ENCODE data around the gene ODF2.

DNA sequence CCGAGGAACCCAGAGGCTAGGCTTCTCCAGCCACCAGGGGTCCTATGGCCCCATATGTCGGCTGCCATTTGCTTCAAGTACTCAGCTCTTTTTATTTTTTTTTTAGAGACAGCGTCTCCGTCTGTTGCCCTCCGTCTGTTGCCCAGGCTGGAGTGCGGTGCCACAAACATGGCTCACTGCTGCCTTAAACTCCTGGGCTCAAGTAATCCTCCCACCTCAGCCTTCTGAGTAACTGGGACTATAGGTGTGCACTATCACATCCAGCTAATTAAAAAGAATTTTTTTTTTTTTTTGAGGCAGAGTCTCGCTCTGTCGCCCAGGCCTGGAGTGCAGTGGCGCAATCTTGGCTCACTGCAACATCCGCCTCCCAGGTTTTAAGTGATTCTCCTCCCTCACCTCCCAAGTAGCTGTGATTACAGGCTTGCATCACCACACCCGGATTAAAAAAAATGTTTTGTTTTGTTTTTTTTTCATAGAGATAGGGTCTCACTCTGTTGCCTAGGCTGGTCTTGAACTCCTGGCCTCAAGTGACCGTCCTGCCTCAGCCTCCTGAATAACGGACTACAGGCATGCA lies 26.2 kb upstream of the ODF2 start:
- TF ChIP-seq, protein P1, sequence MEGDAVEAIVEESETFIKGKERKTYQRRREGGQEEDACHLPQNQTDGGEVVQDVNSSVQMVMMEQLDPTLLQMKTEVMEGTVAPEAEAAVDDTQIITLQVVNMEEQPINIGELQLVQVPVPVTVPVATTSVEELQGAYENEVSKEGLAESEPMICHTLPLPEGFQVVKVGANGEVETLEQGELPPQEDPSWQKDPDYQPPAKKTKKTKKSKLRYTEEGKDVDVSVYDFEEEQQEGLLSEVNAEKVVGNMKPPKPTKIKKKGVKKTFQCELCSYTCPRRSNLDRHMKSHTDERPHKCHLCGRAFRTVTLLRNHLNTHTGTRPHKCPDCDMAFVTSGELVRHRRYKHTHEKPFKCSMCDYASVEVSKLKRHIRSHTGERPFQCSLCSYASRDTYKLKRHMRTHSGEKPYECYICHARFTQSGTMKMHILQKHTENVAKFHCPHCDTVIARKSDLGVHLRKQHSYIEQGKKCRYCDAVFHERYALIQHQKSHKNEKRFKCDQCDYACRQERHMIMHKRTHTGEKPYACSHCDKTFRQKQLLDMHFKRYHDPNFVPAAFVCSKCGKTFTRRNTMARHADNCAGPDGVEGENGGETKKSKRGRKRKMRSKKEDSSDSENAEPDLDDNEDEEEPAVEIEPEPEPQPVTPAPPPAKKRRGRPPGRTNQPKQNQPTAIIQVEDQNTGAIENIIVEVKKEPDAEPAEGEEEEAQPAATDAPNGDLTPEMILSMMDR (IDR thresholded peaks at IDR 0.05) = no peak
- TF ChIP-seq POLR2A (IDR thresholded peaks at IDR 0.05) = no peak

Data from testis (tissue), 2 donors.